Effector CD4-positive, alpha-beta T cell (primary cell): ENCODE data around the gene CIAO3.
"Not testable (repeated sequence)": the region's sequence is repeated elsewhere in the genome, so short reads cannot be mapped to it uniquely, and the experiment has no call there.

Experiments used
- DNase-seq: peaks from one replicate; pipeline ENCODE4 v3.0.0-alpha.2; 2020
- total RNA-seq: gene quantifications from one replicate; lab custom pipeline; 2026; lab: John Stamatoyannopoulos, UW

Gene CIAO3
- total RNA-seq = 29.3 reads per million, percentile 55 among the genes with 10 or more reads in this experiment

DNA sequence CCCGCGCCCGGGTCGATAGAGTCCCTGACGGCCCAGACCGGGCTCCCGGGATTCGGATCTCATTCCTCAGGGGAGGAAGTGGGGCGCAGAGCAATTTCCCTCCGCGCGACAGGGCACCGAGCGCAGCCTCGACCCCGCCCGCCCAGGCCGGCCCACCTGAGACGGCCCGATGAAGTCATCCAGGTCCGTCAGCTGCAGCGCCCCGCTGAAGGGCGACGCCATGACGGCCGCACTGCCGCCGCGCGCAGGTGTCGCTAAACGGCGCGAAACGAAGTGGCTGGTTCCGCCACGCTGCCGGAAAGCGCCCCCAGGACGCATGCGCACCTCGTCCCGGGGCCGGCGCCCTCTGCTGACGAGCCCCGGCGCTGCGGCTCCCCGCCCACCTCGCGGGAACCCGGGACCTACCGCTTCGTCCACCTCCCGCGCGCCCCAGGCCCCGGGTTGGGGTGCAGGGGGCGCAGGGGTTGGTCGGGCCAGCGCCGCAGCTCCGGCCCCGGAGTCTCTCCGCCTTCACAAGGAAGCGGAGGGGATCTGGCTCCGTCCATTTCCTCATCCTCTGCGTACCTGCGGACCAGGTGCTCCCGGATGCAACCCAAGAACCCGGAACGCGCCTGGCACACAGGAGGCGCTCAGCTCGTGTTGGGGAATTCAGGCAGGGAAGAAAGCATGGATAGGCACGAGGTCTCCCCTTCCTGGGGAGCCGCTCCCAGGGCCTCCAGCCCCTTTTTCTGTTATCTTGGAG, at the start of gene CIAO3:
Gene CIAO3, minus strand, starts transcription at position 234 of the 742 bp plus-strand sequence. Its CDS starts 12 bp downstream, at position 222.
- peak; percentile 88 for DNase-seq

- DNase-seq = no peak
Observed at GRCh38 chr16:790086-790485, 49.3 kb upstream of the CIAO3 start.

DNA sequence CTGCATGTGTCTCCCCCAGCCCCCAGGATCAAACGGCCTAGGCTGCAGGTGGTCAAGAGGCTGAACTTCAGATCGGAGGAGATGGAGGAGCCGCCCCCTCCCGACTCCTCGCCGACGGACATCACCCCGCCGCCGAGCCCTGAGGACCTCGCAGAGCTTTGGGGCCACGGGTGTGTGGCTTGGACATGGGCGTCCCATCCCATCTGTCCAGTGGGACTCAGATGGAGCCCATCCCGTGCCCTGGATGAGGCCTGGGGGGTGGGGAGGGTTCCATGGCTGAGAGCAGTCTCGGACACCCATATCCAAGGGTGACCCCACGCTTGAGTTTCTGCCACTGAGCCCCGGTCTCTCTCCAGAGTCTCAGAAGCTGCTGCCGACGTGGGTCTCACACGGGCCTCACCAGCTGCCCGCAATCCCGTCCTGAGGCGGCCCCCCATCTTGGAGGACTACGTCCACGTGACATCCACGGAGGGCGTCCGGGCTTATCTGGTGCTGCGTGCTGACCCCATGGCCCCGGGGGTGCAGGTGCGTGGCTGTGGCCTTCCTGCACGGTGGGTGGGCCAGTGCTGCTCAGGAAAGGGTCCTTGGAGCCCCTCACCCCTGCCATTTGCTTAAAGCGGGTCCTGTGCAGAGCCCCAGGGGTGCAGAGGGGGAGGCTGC, 48.5 kb upstream of the CIAO3 start:
- DNase-seq = no peak

DNA sequence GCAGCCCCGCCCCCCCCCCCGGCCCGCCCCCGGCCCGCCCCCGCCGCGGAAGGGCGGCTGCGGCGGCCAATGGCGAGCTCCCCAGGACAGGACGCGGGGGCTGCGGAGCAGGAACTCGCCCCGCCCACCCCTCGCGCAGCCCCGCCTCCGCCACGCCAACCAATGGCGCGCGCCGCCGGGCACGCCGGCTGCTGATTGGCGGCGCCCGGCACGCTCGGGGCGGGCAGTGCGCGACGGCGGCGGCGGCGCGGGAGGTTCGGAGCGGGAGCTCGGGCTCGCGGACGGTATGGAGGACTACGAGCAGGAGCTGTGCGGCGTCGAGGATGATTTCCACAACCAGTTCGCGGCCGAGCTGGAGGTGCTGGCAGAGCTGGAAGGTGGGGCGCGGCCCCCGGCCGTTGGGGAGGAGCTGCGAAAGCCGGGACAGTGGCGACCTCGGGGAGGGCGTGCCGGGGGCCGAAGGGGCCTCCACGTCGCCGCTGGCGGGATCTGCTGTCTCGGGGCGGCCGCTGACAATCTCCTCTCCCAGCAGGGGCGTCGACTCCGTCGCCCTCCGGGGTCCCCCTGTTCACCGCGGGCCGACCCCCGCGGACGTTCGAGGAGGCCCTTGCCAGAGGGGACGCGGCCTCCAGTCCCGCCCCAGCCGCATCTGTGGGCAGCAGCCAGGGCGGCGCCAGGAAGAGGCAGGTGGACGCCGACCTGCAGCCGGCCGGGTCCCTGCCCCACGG, 47.8 kb upstream of the CIAO3 start, which contains the start of gene CHTF18:
Gene CHTF18, plus strand, starts transcription at position 222 of the 728 bp plus-strand sequence. Its CDS starts 65 bp downstream, at position 287.
- DNase-seq = peak; percentile 89

GRCh38 chr16:787978-788398, 47.2 kb upstream of the CIAO3 start, which contains the start of gene RPUSD1:
TSS of gene RPUSD1 (minus strand) at chr16:788381. CDS start at chr16:787737, 644 bp downstream.
- DNase-seq = no peak

DNA sequence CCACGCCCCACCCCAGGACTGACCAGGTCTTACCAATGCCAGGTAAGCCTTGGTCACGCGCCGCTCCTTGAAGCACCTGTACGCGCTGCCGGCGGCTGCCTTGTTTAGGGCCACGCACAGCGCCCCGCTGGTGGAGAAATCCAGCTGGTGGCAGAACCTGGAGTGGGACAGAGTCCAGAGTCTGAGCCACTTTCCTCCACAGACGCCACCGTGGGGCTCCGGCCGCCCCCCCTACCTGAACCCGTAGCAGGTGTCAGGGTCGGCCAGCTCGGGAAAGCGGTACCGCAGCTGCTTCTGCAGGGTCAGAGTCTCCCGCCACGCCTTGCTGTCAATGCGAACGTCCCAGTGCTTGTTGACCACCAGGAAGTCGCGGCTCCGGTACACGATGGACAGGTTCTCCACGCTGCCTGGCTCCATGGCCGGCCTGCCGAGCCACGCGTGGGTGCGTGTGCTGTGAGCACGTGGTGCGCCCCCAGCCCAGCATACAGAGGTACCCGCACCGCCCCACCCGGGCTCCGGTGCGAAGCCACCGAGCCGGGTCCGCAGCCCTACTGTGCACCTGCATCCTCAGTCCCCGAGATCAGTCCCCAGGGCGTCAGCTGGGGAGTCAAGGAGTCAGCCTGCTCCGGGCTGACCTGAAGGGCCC, 46.6 kb upstream of the CIAO3 start:
- DNase-seq = no peak

DNA sequence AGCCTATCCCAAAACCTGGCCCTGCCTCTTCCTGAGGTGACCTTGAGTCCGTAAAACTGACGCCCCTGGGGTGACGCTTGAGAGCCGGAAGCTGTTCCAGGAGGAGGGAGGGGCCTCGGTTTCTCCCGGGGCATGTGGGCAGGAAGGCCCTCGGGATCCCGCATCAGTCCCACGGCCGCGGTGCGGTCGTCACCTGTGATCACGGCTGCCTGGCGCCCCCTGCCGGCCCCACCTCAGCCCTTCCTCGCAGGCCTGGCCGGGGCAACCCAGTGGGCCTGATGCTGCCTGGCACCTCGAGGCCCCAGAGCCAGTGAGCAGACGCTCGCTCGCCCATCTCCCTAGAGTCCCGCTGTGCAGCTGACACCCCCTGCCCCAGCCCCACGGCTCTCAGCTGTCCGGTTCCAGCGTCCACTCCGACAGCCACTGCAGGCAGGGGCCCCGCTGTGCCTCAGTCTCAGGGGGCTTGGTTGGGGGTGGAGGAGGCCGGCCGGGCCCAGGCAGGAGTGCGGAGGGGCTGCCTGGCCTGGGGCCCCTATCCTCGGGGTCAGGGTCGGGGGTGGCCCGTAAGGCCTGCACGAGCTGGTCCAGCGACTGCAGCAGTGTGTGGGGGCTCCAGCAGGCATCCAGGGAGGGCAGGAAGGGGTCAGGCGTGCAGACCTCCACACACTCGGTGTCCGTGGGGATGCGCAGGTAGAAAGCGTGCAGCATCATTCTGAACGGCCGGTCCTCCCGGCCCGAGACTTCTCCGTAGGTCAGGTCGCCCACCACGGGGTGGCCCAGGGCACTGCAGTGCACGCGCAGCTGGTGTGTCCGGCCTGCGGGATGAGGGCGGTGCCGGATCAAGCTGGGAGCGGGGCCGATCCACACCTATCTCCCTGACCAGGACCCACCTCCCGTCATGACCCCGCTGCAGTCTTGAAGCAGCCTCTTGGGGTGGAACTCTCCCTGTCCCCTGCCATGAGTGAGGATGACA, 45.1 kb upstream of the CIAO3 start:
- peak; percentile 67 for DNase-seq

- no peak for DNase-seq
Observed at GRCh38 chr16:784431-784830, 43.6 kb upstream of the CIAO3 start.

DNA sequence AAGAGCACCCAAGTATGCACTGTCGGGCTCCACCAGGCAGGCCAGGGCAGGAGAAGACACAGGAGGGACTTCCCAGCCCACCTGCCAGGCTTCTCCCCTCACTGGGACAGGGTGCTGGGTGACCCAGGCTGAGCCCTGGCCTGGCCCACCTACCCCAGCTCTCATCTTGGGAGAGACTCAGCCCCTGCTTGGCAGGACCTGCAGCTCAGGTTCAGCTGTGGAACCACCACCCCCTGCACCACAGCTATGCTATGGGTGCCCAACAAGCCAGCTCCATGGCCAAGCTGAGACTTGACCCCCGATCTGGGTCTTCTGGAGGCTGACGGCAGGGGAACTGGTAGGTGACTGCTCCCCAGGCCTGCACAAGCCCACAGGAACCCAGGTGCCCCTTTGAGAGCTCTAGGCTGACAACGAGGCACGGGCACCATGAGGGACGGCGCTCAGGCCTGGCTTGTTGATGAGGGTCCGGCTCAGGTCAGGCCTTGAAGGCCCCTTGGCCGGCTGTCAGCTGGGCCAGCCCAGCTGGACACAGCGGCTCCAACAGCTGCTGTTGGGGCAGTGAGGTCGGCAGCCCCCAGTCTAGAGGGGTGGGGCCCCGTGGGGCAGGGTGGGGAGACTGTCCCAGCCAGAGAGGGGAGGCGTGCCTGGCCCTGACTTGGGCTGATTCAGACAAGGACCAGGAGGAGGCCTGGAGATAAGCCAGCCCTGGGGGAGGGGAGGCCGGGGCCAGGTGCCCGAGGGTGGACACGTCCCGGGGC, 42.8 kb upstream of the CIAO3 start:
- DNase-seq = no peak

DNA sequence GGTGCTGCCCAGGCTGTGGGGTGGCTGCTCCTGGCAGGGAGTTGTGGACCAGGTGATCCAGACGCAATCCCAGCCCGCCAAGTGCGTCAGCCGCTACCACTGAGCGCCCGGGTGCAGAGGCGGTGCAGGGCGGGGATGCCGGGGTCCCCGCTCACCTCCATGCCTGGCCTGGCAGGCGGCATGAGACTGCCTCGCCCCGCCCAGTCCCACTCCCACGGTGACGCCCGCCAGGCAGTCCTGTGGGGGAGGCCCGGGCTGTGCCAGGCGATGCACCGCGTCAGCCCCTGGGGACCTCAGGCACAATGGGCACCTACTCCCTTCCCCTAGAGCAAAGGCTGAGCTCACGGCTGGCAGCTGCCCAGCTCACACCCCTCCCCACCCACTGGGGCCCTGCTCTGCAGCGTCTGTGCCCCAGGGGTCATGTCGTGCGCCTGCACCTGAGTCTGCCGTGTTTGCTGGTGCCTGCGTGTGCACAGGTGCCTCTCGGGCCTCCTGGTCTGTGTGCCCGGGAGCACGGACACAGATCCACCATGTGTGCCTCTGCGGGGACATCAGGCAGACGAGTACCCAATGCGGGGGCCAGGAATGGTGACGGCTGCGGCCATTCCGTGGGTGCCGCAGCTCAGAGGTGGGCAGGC, 42.1 kb upstream of the CIAO3 start:
- DNase-seq = no peak

- no peak for DNase-seq
Observed at GRCh38 chr16:782258-782657, 41.5 kb upstream of the CIAO3 start.

GRCh38 chr16:781346-782010, 40.7 kb upstream of the CIAO3 start:
- DNase-seq = no peak

DNA sequence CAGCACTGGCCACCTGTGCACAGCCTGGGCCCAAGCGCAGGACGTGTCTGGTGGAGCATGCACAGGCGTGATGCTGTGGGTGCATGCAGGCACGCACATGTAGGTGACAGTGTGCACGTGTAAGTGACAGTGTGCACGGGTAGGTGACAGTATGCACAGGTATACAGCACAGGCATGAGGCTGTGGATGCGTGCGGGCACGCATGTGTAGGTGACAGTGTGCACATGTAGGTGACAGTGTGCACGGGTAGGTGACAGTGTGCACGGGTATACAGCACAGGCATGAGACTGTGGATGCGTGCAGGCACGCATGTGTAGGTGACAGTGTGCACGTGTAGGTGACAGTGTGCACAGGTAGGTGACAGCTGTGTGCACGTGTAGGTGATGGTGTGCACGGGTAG, 39.5 kb upstream of the CIAO3 start:
- no peak for DNase-seq

DNA sequence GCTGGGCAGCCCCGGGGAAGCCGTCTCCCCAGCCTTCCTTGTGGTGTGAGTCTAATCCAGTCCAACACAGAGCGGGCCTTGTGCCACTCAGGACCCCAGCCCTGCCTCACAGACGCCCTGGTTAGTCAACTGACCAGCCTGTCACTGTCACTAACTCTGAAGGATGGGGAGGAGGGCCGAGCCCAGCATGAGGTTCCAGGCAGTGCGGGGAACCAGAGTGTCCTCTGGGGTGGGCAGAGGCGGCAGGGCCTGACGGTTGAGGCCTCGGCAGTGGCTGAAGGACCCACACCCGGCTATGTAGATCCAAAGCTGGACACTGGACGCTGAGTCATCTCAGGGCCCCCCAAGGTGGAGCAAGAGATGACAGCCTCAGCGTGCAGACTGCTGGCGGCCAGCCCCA, 38.8 kb upstream of the CIAO3 start:
- no peak for DNase-seq

GRCh38 chr16:778909-779527, 38.2 kb upstream of the CIAO3 start:
- no peak for DNase-seq

GRCh38 chr16:778447-778846, 37.6 kb upstream of the CIAO3 start:
- no peak for DNase-seq

- no peak for DNase-seq
Observed at GRCh38 chr16:777826-778225, 37.0 kb upstream of the CIAO3 start.

GRCh38 chr16:776824-777223, 36.0 kb upstream of the CIAO3 start:
- no peak for DNase-seq

DNA sequence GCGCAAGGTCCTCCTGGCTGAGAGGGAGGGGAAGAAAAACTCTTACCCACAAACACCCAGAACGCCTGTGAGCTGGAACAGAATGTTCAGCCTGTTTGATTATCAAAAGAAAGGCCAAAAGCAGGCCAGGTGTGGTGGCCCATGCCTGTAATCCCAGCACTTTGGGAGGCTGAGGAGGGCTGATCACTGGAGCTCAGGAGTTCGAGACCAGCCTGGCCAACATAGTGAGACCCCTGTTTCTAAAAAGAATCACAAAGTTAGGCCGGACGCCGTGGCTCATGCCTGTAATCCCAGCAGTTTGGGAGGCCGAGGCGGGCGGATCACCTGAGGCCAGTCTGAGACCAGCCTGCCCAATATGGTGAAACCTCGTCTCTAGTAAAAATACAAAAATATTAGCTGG, 35.5 kb upstream of the CIAO3 start:
- DNase-seq = not testable (repeated sequence)
